Prostate gland (tissue), 2 donors: ENCODE data around the gene MRAP.
A peak's percentile ranks its signal among the peaks of the same experiment; 100 is the strongest.

Experiments
- CTCF ChIP-seq, 4 experiments: fragments of 200-600 bp in 2 of 4; fragments of 450-650 bp in 2 of 4; sonication (generic) in 2 of 4; IDR thresholded peaks; 1 replicate in 3 of 4; 2 replicates in 1 of 4; pipeline ENCODE4 v1.5.1; 2016 to 2019; ENCODE audit warnings: antibody characterized with exemption in 4 of 4, mild to moderate bottlenecking in 2 of 4, moderate library complexity in 2 of 4
- POLR2A ChIP-seq: fragments of 450-650 bp; IDR thresholded peaks from one replicate; pipeline ENCODE4 v1.6.1; 2016; ENCODE audit warnings: antibody characterized with exemption, mild to moderate bottlenecking
- POLR2AphosphoS5 ChIP-seq: sonication (generic); formaldehyde crosslinking; IDR thresholded peaks from one replicate; pipeline ENCODE4 v1.6.1; 2017; ENCODE audit warnings: antibody characterized with exemption

- TF ChIP-seq POLR2AphosphoS5, result peak; percentile 69
- TF ChIP-seq CTCF (IDR thresholded peaks at IDR 0.05), result peak in 3 of 4 experiments; percentile 77 to 89 (median 83)
- no peak for TF ChIP-seq POLR2A
Measured at GRCh38 chr21:32257962-32258785, 40.5 kb upstream of the MRAP start.
